Measurements from ENCODE around the gene GM2A. TPM values are rescaled to one million over a fixed set of nuclear protein-coding genes. Genes with fewer than 3 reads are reported as not detected.

GM2A gene
- total and polyA plus RNA-seq, 2 of the 13 experiments (the other 11 are each of a cell fraction or from before 2014, with no cell fraction given), result 14.6 to 29.6 TPM

DNA sequence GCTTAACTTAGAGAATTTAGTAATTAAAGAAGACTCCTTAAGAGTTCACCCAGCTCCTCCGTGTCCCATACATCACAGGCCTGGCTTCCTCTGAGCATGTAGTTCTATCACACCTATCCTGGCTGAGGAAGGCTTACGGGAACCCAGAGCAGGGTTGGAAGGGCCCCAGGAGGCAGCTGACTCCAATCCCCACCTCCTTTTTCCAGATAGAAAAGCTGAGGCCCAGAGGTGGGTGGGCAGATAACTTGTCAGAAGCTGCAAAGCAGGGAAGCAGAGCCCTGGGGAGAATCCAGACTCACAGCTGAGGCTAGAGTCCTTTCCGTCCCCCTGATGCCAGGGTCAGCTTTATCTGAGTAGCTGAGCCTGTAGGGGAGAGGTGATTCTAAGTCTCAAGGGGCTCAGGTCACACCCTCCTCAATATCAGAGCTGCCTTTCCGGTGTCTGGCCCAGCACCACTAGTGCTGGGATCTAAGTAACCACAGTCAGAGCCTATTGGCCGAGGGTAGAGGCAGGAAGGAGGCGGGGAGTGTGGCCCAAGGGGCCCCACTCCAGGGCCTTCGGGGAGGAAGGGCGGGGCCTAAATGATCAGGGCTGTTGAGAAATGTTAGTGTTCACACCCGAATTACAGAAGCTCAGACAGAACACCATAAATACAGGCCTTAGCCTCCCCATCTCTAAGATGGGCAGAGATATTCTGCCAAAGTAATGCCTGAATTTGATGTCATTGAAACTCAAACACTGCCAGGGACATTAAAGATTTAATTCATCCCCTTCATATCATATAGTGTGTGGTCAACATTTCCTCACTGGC, 39.0 kb upstream of the GM2A start (continued):
- TF ChIP-seq, protein P1, sequence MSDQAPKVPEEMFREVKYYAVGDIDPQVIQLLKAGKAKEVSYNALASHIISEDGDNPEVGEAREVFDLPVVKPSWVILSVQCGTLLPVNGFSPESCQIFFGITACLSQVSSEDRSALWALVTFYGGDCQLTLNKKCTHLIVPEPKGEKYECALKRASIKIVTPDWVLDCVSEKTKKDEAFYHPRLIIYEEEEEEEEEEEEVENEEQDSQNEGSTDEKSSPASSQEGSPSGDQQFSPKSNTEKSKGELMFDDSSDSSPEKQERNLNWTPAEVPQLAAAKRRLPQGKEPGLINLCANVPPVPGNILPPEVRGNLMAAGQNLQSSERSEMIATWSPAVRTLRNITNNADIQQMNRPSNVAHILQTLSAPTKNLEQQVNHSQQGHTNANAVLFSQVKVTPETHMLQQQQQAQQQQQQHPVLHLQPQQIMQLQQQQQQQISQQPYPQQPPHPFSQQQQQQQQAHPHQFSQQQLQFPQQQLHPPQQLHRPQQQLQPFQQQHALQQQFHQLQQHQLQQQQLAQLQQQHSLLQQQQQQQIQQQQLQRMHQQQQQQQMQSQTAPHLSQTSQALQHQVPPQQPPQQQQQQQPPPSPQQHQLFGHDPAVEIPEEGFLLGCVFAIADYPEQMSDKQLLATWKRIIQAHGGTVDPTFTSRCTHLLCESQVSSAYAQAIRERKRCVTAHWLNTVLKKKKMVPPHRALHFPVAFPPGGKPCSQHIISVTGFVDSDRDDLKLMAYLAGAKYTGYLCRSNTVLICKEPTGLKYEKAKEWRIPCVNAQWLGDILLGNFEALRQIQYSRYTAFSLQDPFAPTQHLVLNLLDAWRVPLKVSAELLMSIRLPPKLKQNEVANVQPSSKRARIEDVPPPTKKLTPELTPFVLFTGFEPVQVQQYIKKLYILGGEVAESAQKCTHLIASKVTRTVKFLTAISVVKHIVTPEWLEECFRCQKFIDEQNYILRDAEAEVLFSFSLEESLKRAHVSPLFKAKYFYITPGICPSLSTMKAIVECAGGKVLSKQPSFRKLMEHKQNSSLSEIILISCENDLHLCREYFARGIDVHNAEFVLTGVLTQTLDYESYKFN (CRISPR knock-in tag; conservative IDR thresholded peaks at IDR 0.05), result 0 out of 2 replicates have a peak, but pooled peaks have one; percentile 27
- TF ChIP-seq, protein P2, sequence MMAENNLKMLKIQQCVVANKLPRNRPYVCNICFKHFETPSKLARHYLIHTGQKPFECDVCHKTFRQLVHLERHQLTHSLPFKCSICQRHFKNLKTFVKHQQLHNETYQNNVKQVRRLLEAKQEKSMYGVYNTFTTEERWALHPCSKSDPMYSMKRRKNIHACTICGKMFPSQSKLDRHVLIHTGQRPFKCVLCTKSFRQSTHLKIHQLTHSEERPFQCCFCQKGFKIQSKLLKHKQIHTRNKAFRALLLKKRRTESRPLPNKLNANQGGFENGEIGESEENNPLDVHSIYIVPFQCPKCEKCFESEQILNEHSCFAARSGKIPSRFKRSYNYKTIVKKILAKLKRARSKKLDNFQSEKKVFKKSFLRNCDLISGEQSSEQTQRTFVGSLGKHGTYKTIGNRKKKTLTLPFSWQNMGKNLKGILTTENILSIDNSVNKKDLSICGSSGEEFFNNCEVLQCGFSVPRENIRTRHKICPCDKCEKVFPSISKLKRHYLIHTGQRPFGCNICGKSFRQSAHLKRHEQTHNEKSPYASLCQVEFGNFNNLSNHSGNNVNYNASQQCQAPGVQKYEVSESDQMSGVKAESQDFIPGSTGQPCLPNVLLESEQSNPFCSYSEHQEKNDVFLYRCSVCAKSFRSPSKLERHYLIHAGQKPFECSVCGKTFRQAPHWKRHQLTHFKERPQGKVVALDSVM (CRISPR knock-in tag; IDR thresholded peaks at IDR 0.05), result no peak
- TF ChIP-seq NBN (conservative IDR thresholded peaks at IDR 0.05), result no peak
- TF ChIP-seq SMARCE1 (IDR thresholded peaks at IDR 0.05; ENCODE audit: borderline replicate concordance), result no peak
- TF ChIP-seq MLLT10 (CRISPR knock-in tag; IDR thresholded peaks at IDR 0.05), result no peak
- TF ChIP-seq SP1 (IDR thresholded peaks at IDR 0.05), result no peak
- TF ChIP-seq SP1 (CRISPR knock-in tag; IDR thresholded peaks at IDR 0.05), result no peak
- no peak for TF ChIP-seq PAF1 (CRISPR knock-in tag; IDR thresholded peaks at IDR 0.05)
- TF ChIP-seq ZNF83 (CRISPR knock-in tag; IDR thresholded peaks at IDR 0.05; ENCODE audit: borderline replicate concordance), result no peak
- peak; percentile 51; the same call in 1 of the 2 replicates for TF ChIP-seq ETV5 (CRISPR knock-in tag; IDR thresholded peaks at IDR 0.05; ENCODE audit: borderline replicate concordance)
- TF ChIP-seq, protein P3, sequence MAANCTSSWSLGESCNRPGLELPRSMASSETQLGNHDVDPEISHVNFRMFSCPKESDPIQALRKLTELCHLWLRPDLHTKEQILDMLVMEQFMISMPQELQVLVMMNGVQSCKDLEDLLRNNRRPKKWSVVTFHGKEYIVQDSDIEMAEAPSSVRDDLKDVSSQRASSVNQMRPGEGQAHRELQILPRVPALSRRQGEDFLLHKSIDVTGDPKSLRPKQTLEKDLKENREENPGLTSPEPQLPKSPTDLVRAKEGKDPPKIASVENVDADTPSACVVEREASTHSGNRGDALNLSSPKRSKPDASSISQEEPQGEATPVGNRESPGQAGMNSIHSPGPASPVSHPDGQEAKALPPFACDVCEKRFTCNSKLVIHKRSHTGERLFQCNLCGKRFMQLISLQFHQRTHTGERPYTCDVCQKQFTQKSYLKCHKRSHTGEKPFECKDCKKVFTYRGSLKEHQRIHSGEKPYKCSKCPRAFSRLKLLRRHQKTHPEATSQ (CRISPR knock-in tag; IDR thresholded peaks at IDR 0.05; ENCODE audit: borderline replicate concordance), result no peak
- no peak for TF ChIP-seq ZNF713 (CRISPR knock-in tag; IDR thresholded peaks at IDR 0.05)
- TF ChIP-seq, protein P4, sequence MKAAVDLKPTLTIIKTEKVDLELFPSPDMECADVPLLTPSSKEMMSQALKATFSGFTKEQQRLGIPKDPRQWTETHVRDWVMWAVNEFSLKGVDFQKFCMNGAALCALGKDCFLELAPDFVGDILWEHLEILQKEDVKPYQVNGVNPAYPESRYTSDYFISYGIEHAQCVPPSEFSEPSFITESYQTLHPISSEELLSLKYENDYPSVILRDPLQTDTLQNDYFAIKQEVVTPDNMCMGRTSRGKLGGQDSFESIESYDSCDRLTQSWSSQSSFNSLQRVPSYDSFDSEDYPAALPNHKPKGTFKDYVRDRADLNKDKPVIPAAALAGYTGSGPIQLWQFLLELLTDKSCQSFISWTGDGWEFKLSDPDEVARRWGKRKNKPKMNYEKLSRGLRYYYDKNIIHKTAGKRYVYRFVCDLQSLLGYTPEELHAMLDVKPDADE (CRISPR knock-in tag; IDR thresholded peaks at IDR 0.05), result no peak
- TF ChIP-seq POLR2A (IDR thresholded peaks at IDR 0.05; ENCODE audit: insufficient read depth in 1 of 2, low read depth in 2 of 2, low read length in 2 of 2), result 0 out of 4 replicates have a peak, but pooled peaks of 1 of the 2 experiments have one; percentile 34
- no peak for TF ChIP-seq MED8 (CRISPR knock-in tag; IDR thresholded peaks at IDR 0.05; ENCODE audit: insufficient replicate concordance)
- TF ChIP-seq AGO2 (optimal IDR thresholded peaks at IDR 0.05; ENCODE audit: low read depth, low read length), result no peak
